Stimulated activated naive CD8-positive, alpha-beta T cell treated with anti-CD3 and anti-CD28 coated beads, Interleukin-15, amount 100 ng/mL, for 72 hours (primary cell): ENCODE data around the gene CHRFAM7A.
"Not testable (repeated sequence)": the region's sequence is repeated elsewhere in the genome, so short reads cannot be mapped to it uniquely, and the experiment has no call there.

ENCODE experiments used
- ATAC-seq: fragments of 150-1000 bp; cut with Tn5 transposase; 2 replicates; pipeline ENCODE4 v1.10.0; 2021; ENCODE audit warnings: mild to moderate bottlenecking, moderate library complexity
- DNase-seq, 2 donors: peaks; one replicate each; pipeline ENCODE4 v3.0.0; 2021 to 2022
- H3K27ac Mint-ChIP-seq, 2 donors: one replicate each; pipeline ENCODE4 v1.8.0; 2022; ENCODE audit warnings: mild to moderate bottlenecking in 2 of 2, mixed read lengths in 2 of 2, moderate library complexity in 2 of 2
- H3K27me3 Mint-ChIP-seq: one replicate; pipeline ENCODE4 v1.8.0; 2022; ENCODE audit warnings: mixed read lengths
- H3K4me1 Mint-ChIP-seq: one replicate; pipeline ENCODE4 v1.8.0; 2022; ENCODE audit warnings: mild to moderate bottlenecking, mixed read lengths
- H3K4me3 Mint-ChIP-seq, 2 donors: one replicate each; pipeline ENCODE4 v1.8.0; 2022; ENCODE audit warnings: mild to moderate bottlenecking in 2 of 2, mixed read lengths in 2 of 2, moderate library complexity in 1 of 2
- H3K9me3 Mint-ChIP-seq, 2 donors: one replicate each; pipeline ENCODE4 v1.8.0; 2022; ENCODE audit warnings: mixed read lengths in 2 of 2

Gene CHRFAM7A

DNA sequence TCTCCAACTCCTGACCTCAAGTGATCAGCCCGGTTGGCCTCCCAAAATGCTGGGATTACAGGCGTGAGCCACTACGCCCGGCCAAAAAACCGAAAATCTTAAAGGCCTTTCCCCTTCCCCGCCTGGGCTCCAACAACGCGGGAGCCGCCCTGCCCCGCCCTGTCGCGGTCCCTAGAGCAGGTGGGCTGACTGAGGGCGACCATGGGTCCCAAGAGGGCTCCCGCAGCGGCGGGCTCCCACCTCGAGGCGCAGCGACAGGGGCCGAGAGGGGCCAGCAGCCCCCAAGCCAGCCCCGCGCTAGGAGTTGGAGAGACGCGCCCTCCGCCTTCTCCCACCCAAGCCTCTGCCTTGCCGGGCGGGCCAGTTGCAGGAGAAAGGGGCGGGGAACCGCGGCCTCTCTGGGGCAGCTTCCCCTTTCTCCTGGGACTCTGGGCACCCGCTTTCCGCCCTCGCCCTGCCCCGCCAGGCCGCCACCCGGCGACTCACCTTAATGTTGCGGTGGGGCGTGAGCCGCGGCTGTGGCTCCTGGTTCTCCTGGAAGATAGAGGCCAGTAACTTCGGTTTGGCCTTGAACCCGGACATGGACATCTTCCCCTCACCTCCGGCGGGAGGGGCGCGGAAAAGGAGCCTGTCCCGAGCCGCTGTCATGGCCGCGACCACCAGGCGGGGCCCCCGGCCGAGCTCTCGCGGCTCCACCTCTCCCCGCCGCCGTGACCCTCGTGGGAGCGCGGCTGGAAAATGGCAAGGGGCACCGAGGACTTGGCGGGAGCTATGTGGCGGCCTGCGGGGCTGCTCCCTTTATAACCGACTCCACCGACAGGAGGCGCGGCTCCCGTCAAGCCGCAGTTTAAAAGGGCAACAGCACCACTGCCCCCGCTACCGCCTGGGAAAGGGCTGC lies at the start of gene CHRFAM7A:
Gene CHRFAM7A (minus strand): TSS at position 775 of the 898 bp plus-strand sequence. CDS start 10,189 bp downstream, outside the sequence.
- not testable (repeated sequence) for H3K27ac Mint-ChIP-seq, DNase-seq, H3K4me1 Mint-ChIP-seq, H3K9me3 Mint-ChIP-seq, H3K4me3 Mint-ChIP-seq, H3K27me3 Mint-ChIP-seq
- ATAC-seq: peak; percentile 90

DNA sequence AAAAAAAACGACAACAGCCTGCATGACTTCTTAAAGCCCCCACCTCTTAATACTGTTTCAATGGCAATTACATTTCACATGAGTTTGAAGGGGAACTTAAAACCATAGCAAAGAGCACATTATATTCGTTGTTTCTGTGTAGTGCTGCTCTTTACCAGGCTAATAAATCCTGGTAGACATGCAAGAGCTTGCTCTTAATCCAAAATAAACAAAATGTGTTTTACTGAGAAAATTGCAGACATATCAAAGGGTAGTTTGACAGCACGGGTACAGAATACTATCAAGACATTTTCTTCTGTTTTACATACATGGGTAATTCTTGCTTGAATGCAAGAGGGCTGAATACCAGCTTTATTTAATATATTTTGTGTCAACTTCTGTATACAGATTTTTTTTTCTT lies 45.0 kb upstream of the CHRFAM7A start:
- not testable (repeated sequence) for H3K27ac Mint-ChIP-seq, H3K9me3 Mint-ChIP-seq, ATAC-seq, H3K4me1 Mint-ChIP-seq, H3K27me3 Mint-ChIP-seq, DNase-seq, H3K4me3 Mint-ChIP-seq

DNA sequence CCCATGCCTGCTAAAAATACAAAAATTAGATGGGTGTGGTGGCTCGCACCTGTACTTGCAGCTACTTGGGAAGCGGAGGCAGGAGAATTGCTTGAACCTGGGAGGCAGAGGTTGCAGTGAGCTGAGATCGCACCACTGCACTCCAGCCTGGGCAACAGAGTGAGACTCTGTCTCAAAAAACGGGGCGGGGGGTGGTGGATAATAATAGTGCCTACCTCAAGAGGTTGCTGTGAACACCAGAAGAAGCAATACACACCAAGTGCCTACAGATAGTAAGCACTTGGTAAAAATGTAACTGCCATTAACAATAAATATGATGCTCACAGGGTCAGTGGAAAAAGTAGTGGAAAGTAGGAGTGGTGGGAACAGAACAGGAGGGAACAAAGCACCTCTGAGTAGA lies 42.5 kb upstream of the CHRFAM7A start:
- DNase-seq, H3K27me3 Mint-ChIP-seq, H3K4me3 Mint-ChIP-seq, ATAC-seq, H3K27ac Mint-ChIP-seq, H3K9me3 Mint-ChIP-seq, H3K4me1 Mint-ChIP-seq: not testable (repeated sequence)

DNA sequence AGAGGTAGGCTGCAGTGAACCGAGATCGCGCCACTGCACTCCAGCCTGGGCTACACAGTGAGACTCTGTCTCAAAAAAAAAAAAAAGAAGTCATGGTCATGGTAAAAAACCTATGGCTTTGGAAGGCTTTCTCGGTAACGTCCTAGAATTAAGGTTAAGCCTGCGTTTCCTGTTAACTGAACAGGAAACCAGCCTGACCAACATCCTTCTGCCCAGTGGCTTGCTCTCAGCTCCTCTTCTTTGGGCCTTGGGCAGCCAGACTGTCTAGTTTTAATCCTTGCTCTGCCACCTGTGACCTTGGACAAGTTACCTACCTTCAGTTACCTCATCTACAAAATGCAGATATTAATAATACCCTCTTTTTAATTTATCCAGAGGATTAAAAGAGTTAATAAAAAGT lies 27.4 kb upstream of the CHRFAM7A start:
- not testable (repeated sequence) for H3K4me1 Mint-ChIP-seq, H3K27me3 Mint-ChIP-seq

DNA sequence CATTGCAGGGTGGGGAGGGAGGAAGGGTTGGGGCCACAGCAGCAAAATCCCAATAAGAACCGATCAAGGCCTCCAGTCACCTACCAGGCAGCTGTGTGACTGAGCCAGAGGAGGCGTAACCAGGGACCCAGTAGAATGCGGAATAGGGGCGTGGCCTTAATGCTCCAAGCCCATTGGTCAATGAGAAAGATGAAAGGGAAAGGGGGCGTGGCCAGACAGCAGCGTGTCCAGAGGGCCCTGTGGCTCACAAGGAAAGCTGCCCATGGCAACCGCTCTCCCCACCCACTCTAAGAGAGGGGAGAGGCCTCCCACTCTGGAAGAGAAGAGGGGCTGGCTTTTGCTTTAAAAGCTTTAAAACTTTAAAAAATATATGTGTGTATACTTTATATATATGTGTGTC lies 20.8 kb upstream of the CHRFAM7A start, which contains the start of gene GOLGA8R:
Gene GOLGA8R (minus strand): TSS at position 101 of the 400 bp plus-strand sequence. CDS start 98 bp downstream, at position 3.
- not testable (repeated sequence) for DNase-seq, H3K27me3 Mint-ChIP-seq, H3K27ac Mint-ChIP-seq, H3K9me3 Mint-ChIP-seq, ATAC-seq, H3K4me1 Mint-ChIP-seq, H3K4me3 Mint-ChIP-seq

More for the DNA sequence above, 27.4 kb upstream of the CHRFAM7A start:
- not testable (repeated sequence) for H3K27ac Mint-ChIP-seq, DNase-seq, H3K4me3 Mint-ChIP-seq, H3K9me3 Mint-ChIP-seq, ATAC-seq

DNA sequence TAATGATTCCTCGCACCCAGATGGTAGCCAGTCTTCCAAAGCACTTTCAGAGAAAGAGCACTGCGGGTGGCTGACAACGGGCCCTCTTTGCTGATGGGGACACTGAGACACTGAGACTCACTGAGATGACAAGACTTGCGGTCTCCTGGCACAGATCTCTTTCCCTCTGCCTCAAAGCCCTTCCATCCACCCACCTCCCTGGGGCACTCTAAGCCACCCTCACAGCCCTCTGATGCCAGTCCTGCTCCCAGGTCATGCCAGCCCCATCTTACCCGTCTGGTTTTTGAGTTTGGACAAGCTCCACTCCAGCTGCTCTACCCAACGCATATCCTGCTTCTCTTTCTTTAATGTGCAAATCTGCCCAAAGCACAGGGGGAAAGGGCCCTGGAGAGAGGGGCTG lies 14.3 kb upstream of the CHRFAM7A start:
- not testable (repeated sequence) for ATAC-seq, DNase-seq, H3K4me1 Mint-ChIP-seq, H3K9me3 Mint-ChIP-seq, H3K27me3 Mint-ChIP-seq, H3K4me3 Mint-ChIP-seq
- H3K27ac Mint-ChIP-seq: peak overlapping the region in 1 of 2 donors; percentile 74

DNA sequence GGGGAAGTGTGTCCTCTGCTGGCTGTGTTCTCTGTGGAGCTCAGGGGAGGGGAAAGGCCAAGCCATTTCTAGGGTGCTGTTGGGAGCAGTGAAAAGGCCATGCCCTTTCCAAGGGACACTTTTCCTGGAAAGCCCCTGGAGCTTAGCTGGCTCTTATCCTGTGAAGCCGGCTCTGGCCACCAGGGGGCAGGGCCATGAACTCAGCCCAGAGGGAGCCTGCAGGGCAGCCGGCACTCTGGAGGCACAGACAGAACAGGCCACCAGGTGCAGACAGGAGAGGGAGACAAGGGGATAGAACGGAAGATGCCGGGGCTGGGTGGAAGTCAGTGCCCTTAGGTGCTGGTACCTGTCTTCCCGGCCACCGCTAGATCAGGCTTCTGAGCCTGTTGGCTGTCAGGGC lies 5.6 kb upstream of the CHRFAM7A start:
- H3K9me3 Mint-ChIP-seq, H3K27ac Mint-ChIP-seq, H3K4me3 Mint-ChIP-seq, H3K4me1 Mint-ChIP-seq, H3K27me3 Mint-ChIP-seq: not testable (repeated sequence)
- DNase-seq (peak; percentile 53 to 61), ATAC-seq (peak; percentile 84)

DNA sequence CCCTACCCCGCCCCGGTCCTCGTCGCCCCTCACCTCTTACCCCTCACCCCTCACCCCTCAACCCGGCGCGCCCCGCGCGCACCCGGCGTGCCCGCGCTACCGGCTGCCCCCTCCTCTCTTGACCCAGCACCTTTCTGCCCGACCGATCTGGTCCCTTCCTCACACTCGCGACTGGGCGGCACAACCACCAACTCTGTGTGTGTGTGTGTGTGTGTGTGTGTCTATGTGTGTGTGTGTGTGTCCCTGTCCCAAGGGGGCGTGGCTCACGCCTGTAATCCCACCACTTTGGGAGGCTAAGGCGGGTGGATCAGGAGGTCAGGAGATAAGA lies 288 bp upstream of the CHRFAM7A start:
- ATAC-seq: peak; percentile 82
- not testable (repeated sequence) for H3K9me3 Mint-ChIP-seq, H3K4me1 Mint-ChIP-seq, H3K27ac Mint-ChIP-seq, H3K27me3 Mint-ChIP-seq, H3K4me3 Mint-ChIP-seq, DNase-seq

DNA sequence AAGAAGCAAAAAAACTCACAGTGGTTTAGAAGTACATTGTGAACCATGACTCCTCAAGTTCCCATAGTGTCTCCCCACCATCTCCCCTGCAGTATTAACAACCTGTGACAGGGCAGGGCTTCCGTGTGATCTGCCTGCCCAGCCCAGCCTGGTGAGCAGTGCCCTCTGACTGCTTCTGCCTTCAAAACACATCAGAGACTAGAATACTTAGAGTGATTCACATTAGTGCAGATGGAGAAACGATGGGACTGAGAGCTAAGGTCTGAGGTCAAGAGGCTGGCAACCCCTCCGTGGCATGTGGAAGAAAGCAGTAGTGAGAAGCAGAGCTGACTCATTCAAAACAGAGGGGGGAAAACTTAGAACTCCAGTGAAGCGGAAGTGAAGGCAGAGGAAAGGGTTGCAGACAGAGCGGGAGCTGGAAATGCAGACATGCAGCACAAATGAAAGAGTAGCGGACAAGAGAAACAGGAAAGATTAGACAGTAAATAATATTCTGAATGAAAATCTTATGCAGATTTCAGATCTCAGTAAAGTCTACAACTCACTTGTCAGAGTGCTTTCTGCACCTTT lies 6.9 kb downstream of the CHRFAM7A start:
- not testable (repeated sequence) for H3K27ac Mint-ChIP-seq, H3K4me3 Mint-ChIP-seq, DNase-seq, H3K9me3 Mint-ChIP-seq, H3K27me3 Mint-ChIP-seq, ATAC-seq, H3K4me1 Mint-ChIP-seq

DNA sequence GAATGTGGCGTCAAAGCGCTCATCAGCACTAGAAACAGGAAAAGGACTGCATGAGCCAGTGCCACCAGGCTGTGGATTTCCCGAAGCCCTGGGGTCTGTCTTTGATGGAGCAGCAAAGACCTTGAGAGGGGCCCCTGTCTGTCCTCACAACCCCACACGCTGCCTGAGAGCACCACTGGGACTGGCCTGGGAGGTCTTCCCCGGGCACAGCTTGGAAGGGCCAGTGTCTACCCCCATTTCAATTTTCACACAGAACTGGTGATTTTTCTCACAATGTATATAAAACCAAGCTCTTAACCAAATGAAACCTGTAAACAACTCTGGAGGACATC lies 16.3 kb downstream of the CHRFAM7A start:
- H3K4me1 Mint-ChIP-seq, DNase-seq, H3K9me3 Mint-ChIP-seq, H3K27ac Mint-ChIP-seq, H3K4me3 Mint-ChIP-seq, ATAC-seq, H3K27me3 Mint-ChIP-seq: not testable (repeated sequence)

DNA sequence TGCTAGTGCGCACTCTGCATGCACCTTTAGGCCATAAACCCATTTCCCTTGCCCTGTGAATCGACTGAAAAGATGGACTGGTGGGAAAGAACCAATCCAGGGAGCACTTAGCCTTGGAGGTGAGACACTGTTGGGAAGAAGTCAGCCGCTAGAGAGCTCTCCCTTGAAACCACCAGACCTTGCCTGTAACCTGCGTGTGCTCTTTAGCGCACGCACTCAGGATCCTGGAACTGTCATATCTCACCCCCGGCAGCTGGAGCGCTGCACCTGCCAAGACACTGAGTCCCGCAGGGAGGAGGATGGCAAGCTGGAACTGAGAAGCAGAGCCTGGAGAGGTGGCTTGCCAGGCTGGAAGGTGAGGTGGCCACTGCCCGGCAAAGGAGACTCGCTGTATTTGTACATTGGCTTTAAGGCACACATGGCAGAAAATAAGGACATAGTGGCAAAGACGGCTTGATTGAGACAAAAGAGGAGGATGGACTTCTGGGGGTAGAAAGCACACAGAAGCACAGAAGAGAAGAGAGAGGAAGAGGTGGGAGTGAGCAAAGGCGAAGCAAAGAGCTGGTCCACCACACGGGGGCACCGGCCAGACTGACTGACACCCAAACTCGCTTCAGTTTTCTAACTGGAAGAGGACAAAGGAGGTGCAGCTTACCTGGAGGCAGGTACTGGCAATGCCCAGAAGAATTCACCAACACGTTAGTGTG lies 16.8 kb downstream of the CHRFAM7A start:
- not testable (repeated sequence) for H3K27ac Mint-ChIP-seq, H3K4me3 Mint-ChIP-seq, ATAC-seq, DNase-seq, H3K27me3 Mint-ChIP-seq, H3K9me3 Mint-ChIP-seq, H3K4me1 Mint-ChIP-seq

DNA sequence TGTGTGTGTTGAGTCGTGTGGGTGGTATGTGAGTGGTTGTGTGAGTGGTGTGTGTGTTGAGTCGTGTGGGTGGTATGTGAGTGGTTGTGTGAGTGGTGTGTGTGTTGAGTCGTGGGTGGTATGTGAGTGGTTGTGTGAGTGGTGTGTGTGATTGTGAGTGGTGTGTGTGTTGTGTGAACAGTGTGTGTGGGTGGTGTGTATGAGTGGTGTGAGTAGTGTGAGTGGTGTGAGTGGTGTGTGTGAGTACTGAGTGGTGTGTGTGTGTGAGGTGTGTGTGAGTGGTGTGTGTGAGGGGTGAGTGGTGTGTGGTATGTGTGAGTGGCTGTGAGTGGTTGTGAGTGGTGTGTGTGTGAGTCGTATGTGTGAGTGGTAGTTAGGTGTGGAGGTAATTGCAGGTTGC lies 17.5 kb downstream of the CHRFAM7A start:
- not testable (repeated sequence) for H3K27me3 Mint-ChIP-seq, H3K4me3 Mint-ChIP-seq, DNase-seq, H3K27ac Mint-ChIP-seq, H3K4me1 Mint-ChIP-seq, ATAC-seq, H3K9me3 Mint-ChIP-seq

DNA sequence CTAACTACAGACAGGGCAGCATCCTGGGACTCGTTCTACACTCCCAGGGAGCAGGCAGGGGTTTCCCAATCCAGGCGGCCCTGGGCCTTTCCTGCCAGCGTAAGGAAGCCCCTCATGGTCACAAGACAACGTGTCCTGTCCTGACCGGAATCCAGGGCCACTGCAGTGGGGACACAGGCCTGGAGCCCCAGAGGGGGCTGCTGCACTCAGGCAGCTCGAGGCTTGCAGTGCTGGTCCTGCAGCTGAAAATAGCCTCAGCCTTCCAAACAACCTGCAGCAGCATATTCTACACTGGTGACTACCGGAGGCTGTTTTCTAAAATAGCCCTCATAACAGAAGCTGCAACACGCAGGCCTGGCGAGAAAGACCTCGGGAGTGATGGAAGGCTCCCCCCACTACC lies 18.5 kb downstream of the CHRFAM7A start:
- DNase-seq, H3K4me3 Mint-ChIP-seq, H3K4me1 Mint-ChIP-seq, ATAC-seq, H3K27ac Mint-ChIP-seq, H3K9me3 Mint-ChIP-seq, H3K27me3 Mint-ChIP-seq: not testable (repeated sequence)

DNA sequence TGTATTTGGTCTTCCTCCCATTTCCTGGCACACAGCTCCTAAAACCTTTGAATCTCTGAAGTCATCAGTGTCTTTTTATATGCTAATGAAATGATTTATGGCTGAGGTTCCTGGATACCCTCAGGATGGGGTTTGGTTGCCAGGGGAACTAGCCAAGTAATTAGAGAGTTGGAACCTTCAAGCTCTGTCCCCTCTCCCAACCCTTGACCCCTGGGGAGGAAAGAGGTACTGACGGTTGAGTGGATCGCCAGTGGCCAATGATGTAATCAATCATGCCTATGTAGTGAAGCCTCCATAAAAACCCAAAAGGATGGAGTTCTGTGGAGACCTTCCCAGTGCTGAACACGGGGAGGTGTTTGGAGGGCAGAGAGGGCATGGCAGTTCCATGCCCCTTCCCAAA lies 25.1 kb downstream of the CHRFAM7A start:
- H3K4me1 Mint-ChIP-seq, H3K9me3 Mint-ChIP-seq, DNase-seq, ATAC-seq, H3K27me3 Mint-ChIP-seq, H3K4me3 Mint-ChIP-seq, H3K27ac Mint-ChIP-seq: not testable (repeated sequence)

DNA sequence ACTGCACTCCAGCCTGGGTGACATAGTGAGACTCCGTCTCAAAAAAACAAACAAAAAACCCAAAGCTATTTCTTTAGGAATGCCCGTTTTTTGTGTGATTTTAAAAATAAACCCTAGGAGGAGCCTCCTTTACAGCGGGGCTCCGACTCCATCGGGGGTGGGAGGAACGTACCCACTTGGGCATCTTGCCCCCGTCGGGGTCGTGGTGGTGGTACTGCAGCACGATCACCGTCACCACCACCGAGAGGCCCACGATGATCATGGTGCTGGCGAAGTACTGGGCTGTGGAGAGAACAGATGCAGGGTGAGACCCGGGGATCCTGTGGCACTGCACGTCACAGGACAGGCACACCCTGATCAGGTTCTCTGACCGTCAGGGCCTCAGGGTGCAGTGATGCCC lies 26.1 kb downstream of the CHRFAM7A start:
- not testable (repeated sequence) for H3K4me1 Mint-ChIP-seq, H3K27me3 Mint-ChIP-seq, H3K27ac Mint-ChIP-seq, ATAC-seq, DNase-seq, H3K9me3 Mint-ChIP-seq, H3K4me3 Mint-ChIP-seq

DNA sequence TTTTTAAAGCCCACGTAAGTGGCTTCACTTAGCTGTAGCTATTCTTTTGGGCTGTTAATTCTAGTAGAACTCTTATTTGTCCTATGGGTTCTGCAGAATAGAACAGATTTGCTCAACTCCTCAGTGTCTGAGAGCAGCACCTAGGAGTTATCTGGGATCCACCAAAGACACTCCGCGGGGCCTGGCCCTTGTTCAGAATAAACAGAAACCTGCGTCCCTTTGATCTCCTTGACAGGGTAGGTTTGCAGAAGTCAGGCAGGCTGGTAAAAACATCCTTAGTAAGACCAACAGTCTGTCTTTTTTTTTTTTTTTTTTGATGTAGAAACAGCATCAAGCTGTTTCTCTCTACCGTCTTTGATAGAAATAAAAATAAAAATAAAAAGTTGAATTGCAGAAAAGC lies 31.9 kb downstream of the CHRFAM7A start:
- H3K27ac Mint-ChIP-seq, H3K4me3 Mint-ChIP-seq, H3K4me1 Mint-ChIP-seq, H3K9me3 Mint-ChIP-seq, DNase-seq, H3K27me3 Mint-ChIP-seq, ATAC-seq: not testable (repeated sequence)
